ENCODE results near the gene ADAM29. TPM values are rescaled to one million over a fixed set of nuclear protein-coding genes. Genes with fewer than 3 reads are reported as not detected.
"Not testable (repeated sequence)": the region's sequence is repeated elsewhere in the genome, so short reads cannot be mapped to it uniquely, and the experiment has no call there.

The ADAM29 gene
- total and polyA plus RNA-seq, 8 donors: not detected

DNA sequence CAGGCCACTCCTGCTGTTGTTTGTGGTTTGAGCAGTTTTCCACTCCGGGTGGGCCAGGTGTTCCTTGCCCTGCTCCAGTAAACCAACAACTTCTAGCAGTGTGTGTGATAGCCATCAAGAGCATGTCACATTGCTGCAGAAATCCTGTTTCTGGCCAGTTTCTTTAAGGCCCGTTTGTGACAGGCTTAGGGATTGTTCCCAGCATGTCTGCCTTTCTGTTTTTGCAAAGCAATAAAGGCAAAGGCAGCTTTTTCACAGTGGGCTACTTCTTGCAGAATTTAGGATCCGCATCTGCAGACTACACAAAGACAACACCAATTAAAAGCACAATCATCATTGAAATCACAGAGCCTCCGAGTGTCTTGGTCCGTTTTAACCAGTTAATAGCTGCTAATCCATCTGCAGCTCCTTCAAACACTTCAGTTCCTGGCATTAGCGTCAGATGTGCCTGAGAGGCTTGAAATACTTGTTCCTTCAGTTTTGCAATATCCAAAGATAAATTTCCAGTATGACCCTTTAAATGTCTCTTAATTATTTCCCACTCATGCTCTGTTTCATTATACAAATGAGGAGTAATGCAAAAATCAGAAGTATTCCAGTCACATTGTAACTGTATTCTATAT is 65.1 kb downstream of the ADAM29 start:
- Histone ChIP-seq H3K36me3 (no peaks in the 10 kb centered on the region), H3K27ac (no peak overlapping the region), H3K4me3 (no peak overlapping the region), H3K9me3 (no peaks in the 10 kb centered on the region), H3K27me3 (no peaks in the 10 kb centered on the region), H3K4me1 (no peaks in the 10 kb centered on the region)
- intact Hi-C loops (cut with DNase I): no loop called here
- 24 to 25% methylated on average over 6 of the region's 6 CpGs for WGBS, 2 donors
- no peak for ATAC-seq
- DNase-seq: no peak
- FAIRE-seq: no peak
- TF ChIP-seq CTCF (IDR thresholded peaks at IDR 0.05): no peak

- WGBS, 2 donors: 20 to 27% methylated on average over 1 of the region's 5 CpGs
- H3K4me3 ChIP-seq; intact Hi-C loops (cut with DNase I); H3K27me3 ChIP-seq; ATAC-seq; H3K9me3 ChIP-seq; FAIRE-seq; DNase-seq; H3K4me1 ChIP-seq; H3K36me3 ChIP-seq; H3K27ac ChIP-seq: not testable (repeated sequence)
These were observed 65.7 kb downstream of the ADAM29 start for GRCh38 chr4:174983870-174984269.

GRCh38 chr4:174989791-174990190 is 71.6 kb downstream of the ADAM29 start:
- 48 to 63% methylated on average over 8 of the region's 8 CpGs for WGBS, 2 donors
- Histone ChIP-seq H3K4me1 (no peaks in the 10 kb centered on the region), H3K4me3 (no peak overlapping the region), H3K27me3 (no peaks in the 10 kb centered on the region), H3K36me3 (no peaks in the 10 kb centered on the region), H3K27ac (no peak overlapping the region), H3K9me3 (no peaks in the 10 kb centered on the region)
- no peak for TF ChIP-seq CTCF (IDR thresholded peaks at IDR 0.05)
- no peak for FAIRE-seq
- no peak for ATAC-seq
- no peak for DNase-seq
- intact Hi-C loops (cut with DNase I): no loop called here

DNA sequence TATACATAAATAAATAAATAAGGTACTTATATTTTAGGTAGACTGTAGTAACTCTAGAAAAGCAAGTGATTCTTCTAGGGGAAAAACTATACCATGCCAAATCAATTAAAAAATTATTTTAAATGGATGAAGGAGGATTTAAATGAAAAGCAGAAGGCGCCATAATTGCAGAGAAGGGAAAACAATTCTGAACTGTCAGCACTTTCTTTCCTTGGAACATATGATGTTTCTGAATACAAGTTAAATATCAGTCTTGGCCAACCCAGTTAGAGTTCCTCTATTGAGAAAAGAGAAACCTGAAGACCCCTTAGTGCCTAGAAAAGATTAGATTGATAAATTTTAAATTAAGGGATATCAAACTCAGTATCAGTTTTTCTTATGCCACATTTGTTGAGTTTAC is 75.8 kb downstream of the ADAM29 start:
- Histone ChIP-seq H3K9me3 (no peaks in the 10 kb centered on the region), H3K36me3 (no peaks in the 10 kb centered on the region), H3K27me3 (no peaks in the 10 kb centered on the region), H3K4me3 (no peak overlapping the region), H3K27ac (no peak overlapping the region), H3K4me1 (no peaks in the 10 kb centered on the region)
- ATAC-seq (no peak), FAIRE-seq (no peak), DNase-seq (no peak)
- intact Hi-C loops (cut with DNase I): no loop called here
- no peak for TF ChIP-seq CTCF (IDR thresholded peaks at IDR 0.05)
- WGBS, 2 donors: 71 to 84% methylated on average over 1 of the region's 1 CpG

GRCh38 chr4:174996079-174996478 is 77.9 kb downstream of the ADAM29 start:
- intact Hi-C loops (cut with DNase I): no loop called here
- Histone ChIP-seq H3K4me1 (no peaks in the 10 kb centered on the region), H3K36me3 (no peaks in the 10 kb centered on the region), H3K4me3 (no peak overlapping the region), H3K27ac (no peak overlapping the region), H3K27me3 (no peaks in the 10 kb centered on the region), H3K9me3 (no peaks in the 10 kb centered on the region)
- no peak for TF ChIP-seq CTCF (IDR thresholded peaks at IDR 0.05)
- ATAC-seq (no peak), FAIRE-seq (no peak), DNase-seq (no peak)
- WGBS, 2 donors: 52 to 58% methylated on average over 1 of the region's 1 CpG

Measured in pancreas (tissue), 10 donors.